Loucy (cell line): Measurements from ENCODE around the gene PACRG.

ENCODE experiments used
- H2AFZ ChIP-seq: fragments of 200-600 bp; sonication (generic); 2 replicates; pipeline ENCODE4 v1.6.0; 2016; ENCODE audit warnings: antibody characterized with exemption, mild to moderate bottlenecking, low read length, moderate library complexity
- H3F3A ChIP-seq: fragments of 200-600 bp; 2 replicates; pipeline ENCODE4 v1.6.0; 2016; ENCODE audit warnings: antibody characterized with exemption, low read depth, mild to moderate bottlenecking
- H3K27me3 ChIP-seq: fragments of 200-600 bp; sonication (generic); 2 replicates; pipeline ENCODE4 v1.6.1; 2014; ENCODE audit warnings: low read length, mild to moderate bottlenecking; ENCODE audit not compliant: insufficient read depth, poor library complexity, severe bottlenecking
- H3K36me3 ChIP-seq: fragments of 200-600 bp; sonication (generic); 2 replicates; pipeline ENCODE4 v1.6.1; 2016; ENCODE audit warnings: low read length; ENCODE audit not compliant: insufficient read depth
- H3K4me1 ChIP-seq: fragments of 200-600 bp; sonication (generic); 2 replicates; pipeline ENCODE4 v1.5.1; 2014; ENCODE audit warnings: low read length, mild to moderate bottlenecking; ENCODE audit not compliant: insufficient read depth, poor library complexity, severe bottlenecking
- H3K4me2 ChIP-seq: fragments of 200-600 bp; sonication (generic); 2 replicates; pipeline ENCODE4 v1.6.0; 2014; ENCODE audit warnings: antibody characterized with exemption, low read length, low read depth, mild to moderate bottlenecking; ENCODE audit not compliant: poor library complexity, severe bottlenecking
- H3K4me3 ChIP-seq: fragments of 200-600 bp; sonication (generic); 2 replicates; pipeline ENCODE4 v1.5.1; 2014; ENCODE audit warnings: low read length, mild to moderate bottlenecking, mixed read lengths; ENCODE audit not compliant: poor library complexity, severe bottlenecking
- H3K79me2 ChIP-seq: fragments of 200-600 bp; sonication (generic); 2 replicates; pipeline ENCODE4 v1.6.1; 2014; ENCODE audit warnings: low read length; ENCODE audit not compliant: insufficient read depth
- H3K9ac ChIP-seq: fragments of 200-600 bp; sonication (generic); 2 replicates; pipeline ENCODE4 v1.6.0; 2014; ENCODE audit warnings: mild to moderate bottlenecking, low read depth, low read length, moderate library complexity; ENCODE audit not compliant: poor library complexity, severe bottlenecking
- H3K9me2 ChIP-seq: fragments of 200-600 bp; sonication (generic); replicated peaks from 2 replicates; pipeline ENCODE4 v1.6.1; 2016; ENCODE audit warnings: low read depth, low read length, mixed read lengths
- H3K9me3 ChIP-seq: fragments of 200-600 bp; sonication (generic); 2 replicates; pipeline ENCODE4 v1.6.1; 2014; ENCODE audit warnings: mild to moderate bottlenecking, antibody characterized with exemption, low read length, low read depth; ENCODE audit not compliant: insufficient read depth
- H4K20me1 ChIP-seq: fragments of 200-600 bp; sonication (generic); 2 replicates; pipeline ENCODE4 v1.6.0; 2014; ENCODE audit warnings: antibody characterized with exemption, low read length, mild to moderate bottlenecking; ENCODE audit not compliant: insufficient read depth, poor library complexity, severe bottlenecking
- CTCF ChIP-seq: fragments of 200-600 bp; sonication (generic); conservative IDR thresholded peaks from 2 replicates; pipeline ENCODE4 v1.5.1; 2014; ENCODE audit warnings: mild to moderate bottlenecking, antibody characterized with exemption, low read length
- EZH2phosphoT487 ChIP-seq: fragments of 200-600 bp; IDR thresholded peaks from 2 replicates; pipeline ENCODE4 v1.6.1; 2018; ENCODE audit warnings: antibody characterized with exemption, mild to moderate bottlenecking, moderate library complexity, borderline replicate concordance

The PACRG gene

DNA sequence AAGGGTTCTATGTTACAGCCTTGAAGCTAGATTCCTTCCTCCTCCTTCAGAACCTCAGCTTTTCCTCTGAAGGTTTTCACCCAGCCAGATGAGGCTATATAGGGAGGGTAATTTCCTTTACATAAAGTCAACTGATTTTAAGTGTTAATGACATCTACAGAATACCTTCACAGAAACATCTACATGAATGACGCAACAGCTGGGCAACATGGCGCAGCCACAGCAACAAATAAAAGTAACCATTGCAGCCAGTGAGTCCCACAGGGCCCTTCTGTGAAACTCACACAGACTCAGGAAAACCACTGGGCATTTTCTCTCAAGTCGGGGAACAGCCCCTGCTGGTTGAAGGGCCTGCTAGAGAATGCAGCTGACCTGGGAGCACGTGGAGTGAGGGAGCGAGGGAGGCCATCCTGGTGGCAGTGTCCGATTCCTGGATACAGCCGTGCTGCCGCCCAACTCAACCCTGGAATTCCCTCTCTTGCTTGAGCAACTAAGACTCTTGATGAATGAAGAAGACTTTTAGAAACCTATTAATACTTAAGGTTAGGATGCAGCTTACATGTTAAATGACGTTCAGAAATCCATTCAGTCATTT, 176.4 kb downstream of the PACRG start:
- H3K79me2 ChIP-seq: no peaks in the 10 kb centered on the region
- no peak overlapping the region for H2AFZ ChIP-seq
- H3K9me2 ChIP-seq: no peaks in the 10 kb centered on the region

DNA sequence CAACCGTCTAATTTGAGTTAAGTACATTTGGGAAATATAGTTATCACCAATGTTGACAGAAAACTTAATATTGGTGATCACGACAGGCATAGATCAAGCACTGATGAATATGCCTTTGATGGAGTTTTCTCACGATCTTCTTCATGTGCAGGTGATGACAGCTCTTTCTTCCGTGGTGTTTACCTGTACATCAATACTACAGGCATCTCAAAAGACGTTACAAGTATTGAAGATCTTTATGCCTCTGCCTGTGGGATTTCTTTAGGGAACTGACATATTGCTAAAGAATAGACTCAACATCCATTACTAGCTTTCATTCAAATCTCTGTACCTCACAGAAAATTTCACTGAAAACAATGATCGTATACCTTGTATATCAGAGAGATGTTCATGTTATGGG, 178.7 kb downstream of the PACRG start:
- no peaks in the 10 kb centered on the region for H3K4me1 ChIP-seq
- H3K4me2 ChIP-seq: no peak overlapping the region
- H3K36me3 ChIP-seq: no peaks in the 10 kb centered on the region
- no peaks in the 10 kb centered on the region for H4K20me1 ChIP-seq
- H2AFZ ChIP-seq: no peak overlapping the region
- no peaks in the 10 kb centered on the region for H3F3A ChIP-seq
- H3K4me3 ChIP-seq: no peak overlapping the region
- no peak overlapping the region for H3K9ac ChIP-seq
- TF ChIP-seq CTCF (no peak), EZH2phosphoT487 (no peak)
- H3K9me3 ChIP-seq: peaks cover 3% of the 10 kb centered on the region; the same call in 1 of the 2 replicates
- H3K27me3 ChIP-seq: no peaks in the 10 kb centered on the region
- H3K79me2 ChIP-seq: no peaks in the 10 kb centered on the region
- H3K9me2 ChIP-seq: no peaks in the 10 kb centered on the region

More for the DNA sequence above, 176.4 kb downstream of the PACRG start:
- Histone ChIP-seq H3K9ac (no peak overlapping the region), H3K4me3 (no peak overlapping the region), H3K27me3 (no peaks in the 10 kb centered on the region), H3K9me3 (peaks cover 3% of the 10 kb centered on the region; the same call in 1 of the 2 replicates), H3K4me1 (no peaks in the 10 kb centered on the region), H4K20me1 (no peaks in the 10 kb centered on the region), H3K4me2 (no peak overlapping the region), H3K36me3 (no peaks in the 10 kb centered on the region), H3F3A (no peaks in the 10 kb centered on the region)
- no peak for TF ChIP-seq CTCF
- TF ChIP-seq EZH2phosphoT487: no peak

GRCh38 chr6:162907876-162908481, 180.2 kb downstream of the PACRG start:
- Histone ChIP-seq H3K4me1 (no peaks in the 10 kb centered on the region), H3K4me2 (no peak overlapping the region), H3K9me2 (no peaks in the 10 kb centered on the region)

More at GRCh38 chr6:162907876-162908481, 180.2 kb downstream of the PACRG start:
- Histone ChIP-seq H3K36me3 (no peaks in the 10 kb centered on the region), H3K4me3 (no peak overlapping the region), H3K79me2 (no peaks in the 10 kb centered on the region), H3K27me3 (no peaks in the 10 kb centered on the region), H2AFZ (no peak overlapping the region), H4K20me1 (no peaks in the 10 kb centered on the region), H3F3A (no peaks in the 10 kb centered on the region), H3K9me3 (peaks cover 3% of the 10 kb centered on the region; the same call in 1 of the 2 replicates), H3K9ac (no peak overlapping the region)
- TF ChIP-seq EZH2phosphoT487 (no peak), CTCF (peak; percentile 54)
